ENCODE data around the gene NFAT5.
"Not testable (repeated sequence)": the region's sequence is repeated elsewhere in the genome, so short reads cannot be mapped to it uniquely, and the experiment has no call there.

The NFAT5 gene

GRCh38 chr16:69721441-69721957 lies 155.7 kb downstream of the NFAT5 start:
- H3K4me1 ChIP-seq (ENCODE audit: insufficient read depth, insufficient read length) = no peaks in the 10 kb centered on the region
- H3K9me3 ChIP-seq (ENCODE audit: insufficient read depth, low read length) = no peaks in the 10 kb centered on the region
- no peak overlapping the region for H3K9ac ChIP-seq (ENCODE audit: insufficient read length, low read depth)
- TF ChIP-seq YY1 (IDR thresholded peaks at IDR 0.05; ENCODE audit: insufficient read depth, insufficient read length) (no peak), SUZ12 (IDR thresholded peaks at IDR 0.05; ENCODE audit: extremely low read depth, insufficient read depth, insufficient read length) (no peak), ZNF274 (IDR thresholded peaks at IDR 0.05; ENCODE audit: low read depth, low read length) (no peak)
- H3K4me3 ChIP-seq (ENCODE audit: insufficient read length, low read depth) = no peak overlapping the region
- peaks cover 49% of the 10 kb centered on the region for H3K36me3 ChIP-seq (ENCODE audit: insufficient read depth, insufficient read length, low read length)
- no peak for DNase-seq (ENCODE audit: low read depth, low spot score)
- no peaks in the 10 kb centered on the region for H3K27me3 ChIP-seq (ENCODE audit: insufficient read depth, insufficient read length)

GRCh38 chr16:69724414-69724873 lies 158.7 kb downstream of the NFAT5 start:
- H3K9ac ChIP-seq (ENCODE audit: insufficient read length, low read depth) = no peak overlapping the region
- no peak overlapping the region for H3K4me3 ChIP-seq (ENCODE audit: insufficient read length, low read depth)
- no peak for DNase-seq (ENCODE audit: low read depth, low spot score)
- TF ChIP-seq YY1 (IDR thresholded peaks at IDR 0.05; ENCODE audit: insufficient read depth, insufficient read length) = no peak
- no peak for TF ChIP-seq SUZ12 (IDR thresholded peaks at IDR 0.05; ENCODE audit: extremely low read depth, insufficient read depth, insufficient read length)
- no peak for TF ChIP-seq ZNF274 (IDR thresholded peaks at IDR 0.05; ENCODE audit: low read depth, low read length)
- peaks cover under 1% of the 10 kb centered on the region for H3K4me1 ChIP-seq (ENCODE audit: insufficient read depth, insufficient read length)
- peaks cover 26% of the 10 kb centered on the region for H3K36me3 ChIP-seq (ENCODE audit: insufficient read depth, insufficient read length, low read length)
- H3K9me3 ChIP-seq (ENCODE audit: insufficient read depth, low read length) = no peaks in the 10 kb centered on the region
- H3K27me3 ChIP-seq (ENCODE audit: insufficient read depth, insufficient read length) = no peaks in the 10 kb centered on the region

- Histone ChIP-seq H3K9ac (ENCODE audit: insufficient read length, low read depth) (peak overlapping the region; percentile 23), H3K4me1 (ENCODE audit: insufficient read depth, insufficient read length) (peaks cover 2% of the 10 kb centered on the region), H3K4me3 (ENCODE audit: insufficient read length, low read depth) (no peak overlapping the region), H3K36me3 (ENCODE audit: insufficient read depth, insufficient read length, low read length) (peaks cover 21% of the 10 kb centered on the region), H3K27me3 (ENCODE audit: insufficient read depth, insufficient read length) (no peaks in the 10 kb centered on the region), H3K9me3 (ENCODE audit: insufficient read depth, low read length) (no peaks in the 10 kb centered on the region)
- no peak for DNase-seq (ENCODE audit: low read depth, low spot score)
- TF ChIP-seq ZNF274 (IDR thresholded peaks at IDR 0.05; ENCODE audit: low read depth, low read length) (no peak), SUZ12 (IDR thresholded peaks at IDR 0.05; ENCODE audit: extremely low read depth, insufficient read depth, insufficient read length) (no peak), YY1 (IDR thresholded peaks at IDR 0.05; ENCODE audit: insufficient read depth, insufficient read length) (no peak)
Measured at GRCh38 chr16:69724981-69725479, 159.3 kb downstream of the NFAT5 start.

GRCh38 chr16:69725480-69726312 lies 159.9 kb downstream of the NFAT5 start:
- no peak for DNase-seq (ENCODE audit: low read depth, low spot score)

DNA sequence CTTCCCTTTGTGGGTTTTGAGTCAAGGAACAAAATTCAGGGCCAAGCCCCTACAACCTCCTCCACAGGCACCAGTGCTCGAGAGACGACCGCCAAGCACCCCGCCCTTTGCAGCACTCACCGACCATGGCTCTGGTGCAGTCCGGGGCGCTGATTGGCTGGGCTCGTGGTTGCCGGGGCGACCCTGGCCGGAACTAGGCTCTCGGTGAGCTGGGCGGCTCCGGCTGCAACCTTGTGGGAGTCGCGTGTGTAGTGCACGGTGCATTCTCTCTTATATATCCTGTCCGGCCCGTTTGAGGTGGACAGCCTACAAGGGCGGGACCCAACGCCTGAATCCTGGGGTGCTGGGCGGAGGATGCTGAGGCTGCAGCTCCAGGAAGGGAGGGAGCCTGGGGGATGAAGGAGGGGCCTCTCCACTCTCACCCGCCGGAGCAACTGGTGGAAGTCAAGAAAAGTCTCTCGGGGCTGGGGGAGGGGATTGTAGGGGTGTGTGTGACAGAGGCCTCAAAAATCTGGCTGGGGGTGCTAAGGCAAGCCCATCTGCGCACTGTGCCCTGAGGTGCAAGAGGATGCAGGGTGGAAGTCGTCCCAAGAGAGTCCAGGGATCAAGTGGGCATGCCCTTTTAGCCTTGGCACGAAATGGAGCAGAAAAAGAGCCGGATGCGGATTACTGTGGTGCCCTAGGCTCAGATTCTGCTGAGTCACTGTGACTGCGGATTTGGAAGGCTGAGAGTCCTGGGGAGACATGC lies 160.7 kb downstream of the NFAT5 start, which contains the start of gene NQO1:
NQO1 (minus strand) TSS at position 248 of the 748 bp plus-strand sequence; CDS start at position 127, 121 bp downstream.
- TF ChIP-seq ZNF274 (IDR thresholded peaks at IDR 0.05; ENCODE audit: low read depth, low read length) (no peak), YY1 (IDR thresholded peaks at IDR 0.05; ENCODE audit: insufficient read depth, insufficient read length) (no peak), SUZ12 (IDR thresholded peaks at IDR 0.05; ENCODE audit: extremely low read depth, insufficient read depth, insufficient read length) (no peak)
- Histone ChIP-seq H3K9me3 (ENCODE audit: insufficient read depth, low read length) (no peaks in the 10 kb centered on the region), H3K4me1 (ENCODE audit: insufficient read depth, insufficient read length) (peaks cover 2% of the 10 kb centered on the region), H3K36me3 (ENCODE audit: insufficient read depth, insufficient read length, low read length) (peaks cover 14% of the 10 kb centered on the region), H3K27me3 (ENCODE audit: insufficient read depth, insufficient read length) (no peaks in the 10 kb centered on the region), H3K4me3 (ENCODE audit: insufficient read length, low read depth) (peak within 1 kb of the TSS; percentile 66), H3K9ac (ENCODE audit: insufficient read length, low read depth) (peak within 1 kb of the TSS; percentile 90)
- peak; percentile 93 for DNase-seq (ENCODE audit: low read depth, low spot score)

More at GRCh38 chr16:69725480-69726312, 159.9 kb downstream of the NFAT5 start:
- no peak for TF ChIP-seq ZNF274 (IDR thresholded peaks at IDR 0.05; ENCODE audit: low read depth, low read length)
- Histone ChIP-seq H3K27me3 (ENCODE audit: insufficient read depth, insufficient read length) (no peaks in the 10 kb centered on the region), H3K36me3 (ENCODE audit: insufficient read depth, insufficient read length, low read length) (peaks cover 20% of the 10 kb centered on the region), H3K4me1 (ENCODE audit: insufficient read depth, insufficient read length) (peaks cover 2% of the 10 kb centered on the region), H3K4me3 (ENCODE audit: insufficient read length, low read depth) (peak overlapping the region; percentile 66), H3K9ac (ENCODE audit: insufficient read length, low read depth) (peak overlapping the region; percentile 83), H3K9me3 (ENCODE audit: insufficient read depth, low read length) (no peaks in the 10 kb centered on the region)

DNA sequence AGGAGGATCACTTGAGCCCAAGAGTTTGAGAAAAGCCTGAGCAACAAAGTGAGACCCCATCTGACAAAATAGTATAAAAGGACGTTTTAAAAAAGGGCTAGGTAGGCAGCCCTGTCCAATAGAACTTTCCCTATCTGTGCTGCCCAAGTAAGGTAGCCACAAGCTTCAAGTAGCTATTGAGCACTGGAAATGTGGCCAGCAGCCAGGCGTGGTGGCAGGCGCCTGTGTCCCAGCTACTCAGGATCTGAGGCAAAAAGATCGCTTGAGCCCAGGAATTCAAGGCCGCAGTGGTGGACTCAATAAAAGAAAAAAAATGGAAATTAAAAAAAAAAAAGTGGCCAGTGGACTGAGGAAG lies 162.1 kb downstream of the NFAT5 start:
- Histone ChIP-seq H3K4me1 (ENCODE audit: insufficient read depth, insufficient read length) (peaks cover 2% of the 10 kb centered on the region), H3K36me3 (ENCODE audit: insufficient read depth, insufficient read length, low read length) (peaks cover 16% of the 10 kb centered on the region), H3K9me3 (ENCODE audit: insufficient read depth, low read length) (no peaks in the 10 kb centered on the region), H3K27me3 (ENCODE audit: insufficient read depth, insufficient read length) (no peaks in the 10 kb centered on the region), H3K9ac (ENCODE audit: insufficient read length, low read depth) (peak overlapping the region; percentile 90), H3K4me3 (ENCODE audit: insufficient read length, low read depth) (peak overlapping the region; percentile 66)
- no peak for DNase-seq (ENCODE audit: low read depth, low spot score)
- TF ChIP-seq SUZ12 (IDR thresholded peaks at IDR 0.05; ENCODE audit: extremely low read depth, insufficient read depth, insufficient read length) (no peak), ZNF274 (IDR thresholded peaks at IDR 0.05; ENCODE audit: low read depth, low read length) (no peak), YY1 (IDR thresholded peaks at IDR 0.05; ENCODE audit: insufficient read depth, insufficient read length) (no peak)

GRCh38 chr16:69729030-69729429 lies 163.3 kb downstream of the NFAT5 start:
- peaks cover 13% of the 10 kb centered on the region for H3K36me3 ChIP-seq (ENCODE audit: insufficient read depth, insufficient read length, low read length)
- DNase-seq (ENCODE audit: low read depth, low spot score); H3K4me1 ChIP-seq (ENCODE audit: insufficient read depth, insufficient read length); H3K9me3 ChIP-seq (ENCODE audit: insufficient read depth, low read length); H3K4me3 ChIP-seq (ENCODE audit: insufficient read length, low read depth); H3K27me3 ChIP-seq (ENCODE audit: insufficient read depth, insufficient read length); H3K9ac ChIP-seq (ENCODE audit: insufficient read length, low read depth): not testable (repeated sequence)

- H3K27me3 ChIP-seq (ENCODE audit: insufficient read depth, insufficient read length); H3K36me3 ChIP-seq (ENCODE audit: insufficient read depth, insufficient read length, low read length); H3K4me3 ChIP-seq (ENCODE audit: insufficient read length, low read depth); H3K9ac ChIP-seq (ENCODE audit: insufficient read length, low read depth); H3K9me3 ChIP-seq (ENCODE audit: insufficient read depth, low read length); DNase-seq (ENCODE audit: low read depth, low spot score); H3K4me1 ChIP-seq (ENCODE audit: insufficient read depth, insufficient read length): not testable (repeated sequence)
Measured at GRCh38 chr16:69731280-69731679, 165.5 kb downstream of the NFAT5 start.

Data from NT2/D1 (cell line).